Fibroblast of villous mesenchyme (primary cell): ENCODE data around the gene KLHL17. TPM values are rescaled to one million over a fixed set of nuclear protein-coding genes. Genes with fewer than 3 reads are reported as not detected.
A peak's percentile ranks its signal among the peaks of the same experiment; 100 is the strongest.

Experiments used
- DNase-seq: peaks from one replicate; pipeline ENCODE4 v3.0.0-alpha.2; 2010; ENCODE audit warnings: low read depth
- H3K4me3 ChIP-seq: 2 replicates; pipeline ENCODE4 v1.5.1; 2011; ENCODE audit warnings: low read depth, mild to moderate bottlenecking, low read length
- CTCF ChIP-seq: IDR thresholded peaks from 2 replicates; pipeline ENCODE4 v1.5.1; 2012; ENCODE audit warnings: low read depth, mild to moderate bottlenecking, low read length; ENCODE audit not compliant: insufficient read depth
- total RNA-seq: library from RNA; depleted of rRNA; stranded (reverse); fragments of >200 nt; gene quantifications from 2 replicates; pipeline ENCODE4 v1.2.3, GENCODE V29; 2012

The KLHL17 gene
- total RNA-seq, 1 donor, result 6.0 TPM

- no peak for DNase-seq
- no peak for TF ChIP-seq CTCF
- no peak overlapping the region for H3K4me3 ChIP-seq
Measured at GRCh38 chr1:980137-980571, 19.8 kb downstream of the KLHL17 start.

- H3K4me3 ChIP-seq, result no peak overlapping the region
- no peak for TF ChIP-seq CTCF
- no peak for DNase-seq
Measured at GRCh38 chr1:980602-981395, 20.4 kb downstream of the KLHL17 start.

- TF ChIP-seq CTCF, result no peak
- H3K4me3 ChIP-seq, result no peak overlapping the region
- DNase-seq, result no peak
Measured at GRCh38 chr1:981491-981954, 21.1 kb downstream of the KLHL17 start.

GRCh38 chr1:981955-982558 is 21.7 kb downstream of the KLHL17 start, which contains the start of gene PERM1:
Gene PERM1 (minus strand): TSS chr1:982093. CDS start chr1:981029, 1,064 bp downstream.
- no peak for TF ChIP-seq CTCF
- no peak for DNase-seq
- no peak within 1 kb of the TSS for H3K4me3 ChIP-seq

GRCh38 chr1:982765-983436 is 22.5 kb downstream of the KLHL17 start:
- TF ChIP-seq CTCF, result no peak
- H3K4me3 ChIP-seq, result no peak overlapping the region
- no peak for DNase-seq

- no peak for DNase-seq
- TF ChIP-seq CTCF, result peak; percentile 72
- H3K4me3 ChIP-seq, result peak overlapping the region; percentile 34
Measured at GRCh38 chr1:983798-984475, 23.6 kb downstream of the KLHL17 start.
